ENCODE results near the gene HDAC4. TPM values are rescaled to one million over a fixed set of nuclear protein-coding genes. Genes with fewer than 3 reads are reported as not detected.

The HDAC4 gene
- polyA plus RNA-seq, 3 donors = 11.8 to 13.0 (median 12.9) TPM

DNA sequence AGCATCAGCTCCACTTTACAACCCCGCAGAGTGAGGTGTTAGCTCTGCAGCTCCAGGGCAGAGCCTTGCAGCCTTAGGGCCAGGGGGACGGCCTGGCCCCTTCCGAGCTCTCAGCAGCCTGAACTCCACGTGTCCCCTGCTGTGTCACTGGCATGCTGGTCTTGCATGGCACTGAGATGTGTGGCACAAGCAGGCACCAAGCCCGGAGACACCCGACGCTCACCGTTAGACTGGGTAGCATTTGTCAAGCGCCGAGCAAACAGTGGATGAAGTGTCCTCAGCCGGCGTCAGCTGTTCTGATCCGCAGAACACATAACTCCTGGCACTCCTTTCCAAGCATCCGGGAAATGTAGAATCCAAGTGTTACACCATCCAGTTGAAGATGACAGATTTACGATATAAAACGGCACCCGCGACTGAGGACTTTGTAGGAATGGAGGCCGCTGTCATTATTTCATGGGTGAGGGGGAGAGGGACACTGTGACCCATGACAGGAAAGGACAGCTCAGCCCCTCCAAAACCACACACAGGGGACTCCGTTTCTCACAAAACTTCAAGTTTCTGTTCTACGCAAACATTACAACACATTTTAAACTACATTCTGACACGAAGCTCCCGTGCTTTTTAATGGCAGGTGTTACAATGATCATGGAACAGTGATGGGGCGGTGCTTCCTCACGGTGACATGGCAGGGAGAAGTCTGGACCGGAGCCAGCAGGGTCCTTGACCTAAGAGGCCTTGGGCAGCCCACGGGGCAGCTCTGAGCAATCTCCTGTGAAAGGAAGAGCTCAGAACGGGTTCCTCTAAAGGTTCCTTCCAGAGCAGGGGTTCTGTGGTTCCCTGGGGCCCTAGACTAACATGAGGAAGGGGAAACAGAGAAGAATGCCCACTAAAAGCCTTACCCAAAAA, 89.4 kb downstream of the HDAC4 start:
- DNase-seq (ENCODE audit: low read depth in 3 of 3, low spot score in 2 of 3) = no peak

DNA sequence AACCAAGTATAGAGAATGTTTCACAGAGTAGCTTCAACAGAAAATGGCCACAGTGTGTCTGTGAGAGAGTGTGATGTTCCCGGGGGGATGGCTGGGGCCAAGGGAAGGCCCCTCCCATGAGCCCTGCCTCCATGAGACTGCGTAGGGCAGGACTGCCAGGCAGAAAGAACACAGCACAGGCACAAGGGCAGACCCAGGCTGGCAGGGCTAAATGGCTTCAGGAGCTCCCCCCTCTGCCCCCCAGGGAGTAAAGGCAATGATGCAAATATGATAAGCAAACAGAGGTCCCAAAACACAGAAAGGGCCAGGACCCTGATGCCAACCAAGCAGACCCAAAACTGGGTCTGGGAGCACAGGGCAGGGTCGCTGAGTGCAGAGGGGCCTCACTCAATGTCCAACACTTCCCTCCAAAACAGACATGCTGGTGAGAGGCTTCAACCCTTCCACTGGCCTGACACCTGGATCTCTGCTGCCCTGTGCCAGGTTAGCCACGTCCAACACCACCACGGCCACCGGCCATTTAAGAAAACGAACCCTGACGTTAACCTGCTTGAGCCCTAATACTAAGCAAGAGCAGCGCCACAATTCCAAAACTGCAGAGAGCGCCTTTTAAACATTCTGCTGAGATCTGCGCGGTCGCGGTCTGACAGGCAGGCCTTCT, 90.3 kb downstream of the HDAC4 start:
- DNase-seq (ENCODE audit: low read depth in 3 of 3, low spot score in 2 of 3) = no peak

DNA sequence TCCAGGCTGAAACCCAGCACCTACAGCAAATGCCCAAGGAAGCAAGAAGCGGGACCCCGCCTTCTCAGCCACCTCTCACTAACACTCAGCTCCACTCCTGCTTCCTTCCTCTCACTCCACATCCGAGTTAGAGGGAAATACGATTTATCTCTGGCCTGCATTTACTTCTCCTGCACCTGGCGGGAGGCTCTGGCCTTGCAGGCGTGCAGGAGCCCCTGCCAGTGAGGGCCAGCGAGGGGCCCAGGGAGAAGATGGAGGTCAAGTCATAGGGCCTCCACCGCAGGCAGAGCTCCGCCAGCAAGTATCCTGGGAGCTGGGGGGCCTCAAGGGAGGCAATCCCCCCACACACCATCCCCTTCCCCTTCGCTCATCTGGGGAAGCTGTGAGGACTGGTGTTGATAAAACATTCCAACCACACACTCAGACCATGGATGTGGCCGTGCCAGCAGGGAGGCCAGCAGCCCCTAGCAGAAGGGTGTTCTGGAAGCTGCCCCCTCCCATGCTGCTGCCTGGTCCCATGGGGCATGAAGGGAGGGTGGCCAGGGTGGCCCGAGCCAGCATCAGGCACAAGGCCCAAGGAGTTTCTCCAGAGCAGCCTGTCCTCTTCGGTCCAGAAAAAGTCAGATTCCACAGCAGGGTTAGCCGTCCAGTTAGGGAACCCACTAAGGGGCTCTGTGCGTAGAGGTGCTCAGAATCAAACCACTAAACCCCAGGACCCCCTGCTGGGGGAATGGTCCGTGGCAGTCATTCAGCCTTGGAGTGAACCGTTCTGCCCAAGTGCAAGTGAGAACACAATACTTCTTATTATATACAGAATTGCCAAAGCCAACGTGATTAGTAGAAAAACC, 91.2 kb downstream of the HDAC4 start:
- DNase-seq (ENCODE audit: low read depth in 3 of 3, low spot score in 2 of 3) = no peak

DNA sequence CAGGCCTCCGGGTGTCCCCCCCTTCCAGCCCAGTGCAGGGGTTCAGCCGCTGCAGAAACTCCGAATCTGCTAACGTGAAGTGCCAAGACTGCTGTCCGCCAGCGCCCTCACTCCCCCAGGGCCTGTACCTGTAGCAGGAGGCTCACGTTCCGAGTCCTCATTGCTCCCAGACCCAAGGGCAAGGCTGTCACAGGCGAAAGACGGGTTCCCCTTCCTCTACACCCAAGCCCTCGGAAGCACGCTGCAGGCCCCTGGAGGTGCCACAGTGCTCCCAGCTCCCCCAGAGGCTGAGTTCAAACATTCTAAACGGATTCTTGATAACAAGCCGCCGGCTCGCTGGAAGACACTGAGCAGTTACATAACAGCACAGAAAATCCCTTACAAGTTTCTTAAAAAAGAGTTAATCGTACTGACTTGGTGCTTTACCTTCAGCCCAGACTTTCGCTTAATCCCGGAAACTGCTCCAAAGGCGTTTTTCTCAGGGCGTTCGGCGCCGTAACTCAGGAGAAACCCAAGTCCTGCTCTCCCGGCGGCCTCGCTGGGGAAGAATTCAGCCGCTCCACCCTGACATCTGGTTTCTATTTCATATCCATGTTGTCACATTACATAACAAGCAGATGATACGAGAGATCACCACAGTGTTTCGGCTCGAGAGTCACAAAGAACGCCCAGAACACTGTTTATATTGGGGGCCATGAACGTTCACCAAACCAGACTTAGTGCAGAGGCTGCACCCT, 92.0 kb downstream of the HDAC4 start:
- DNase-seq (ENCODE audit: low read depth in 3 of 3, low spot score in 2 of 3) = no peak

DNA sequence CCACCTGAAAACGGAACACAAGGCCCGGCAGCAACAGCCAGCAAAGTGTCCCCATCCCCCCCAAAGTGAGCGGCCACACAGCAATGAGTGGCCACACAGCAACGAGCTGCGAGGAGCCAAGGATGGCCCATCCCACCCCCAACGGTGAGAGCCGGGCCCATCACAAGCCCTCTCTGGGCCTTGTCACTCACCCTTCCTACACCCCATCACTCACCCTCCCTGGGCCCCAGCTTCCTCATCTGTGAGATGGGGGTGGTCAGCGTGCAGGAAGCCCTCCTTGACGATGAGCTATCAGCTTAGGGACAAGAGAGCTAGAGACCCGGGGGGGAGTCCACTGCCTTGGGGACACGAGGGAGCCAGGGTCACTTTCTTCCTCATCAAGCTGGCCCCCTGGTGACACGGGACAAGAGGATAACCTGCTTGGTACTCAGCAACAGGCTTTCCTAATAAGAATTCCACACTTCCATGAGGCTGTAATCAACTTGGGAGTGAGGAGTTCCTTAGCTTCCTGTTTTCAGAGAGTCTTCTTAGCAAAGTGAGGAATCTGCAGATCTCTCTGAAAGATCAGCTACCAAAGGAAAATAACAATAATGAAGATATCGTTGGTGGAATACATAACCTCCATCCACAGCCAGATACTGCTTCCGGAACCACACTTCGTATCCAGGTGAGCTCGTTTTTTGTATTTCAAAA, 92.8 kb downstream of the HDAC4 start:
- DNase-seq (ENCODE audit: low read depth in 3 of 3, low spot score in 2 of 3) = no peak

DNA sequence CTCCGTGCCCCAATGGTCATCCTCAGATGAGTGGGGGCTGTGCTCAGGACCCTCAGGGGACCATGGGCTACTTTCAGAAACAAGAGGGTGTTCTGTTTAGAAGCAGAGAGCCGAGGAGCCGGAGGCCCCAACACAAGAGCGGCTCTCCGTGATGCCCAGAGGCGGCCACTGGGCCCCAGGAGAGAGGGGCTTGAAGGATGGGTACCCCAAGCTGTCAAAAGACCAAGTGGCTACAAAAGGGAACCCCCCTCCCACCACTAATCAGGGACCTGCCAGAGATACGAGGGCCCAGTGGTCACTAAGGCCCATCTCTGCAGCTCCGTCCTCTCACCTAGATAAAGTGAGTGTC, 93.6 kb downstream of the HDAC4 start:
- DNase-seq (ENCODE audit: low read depth in 3 of 3, low spot score in 2 of 3) = no peak

DNA sequence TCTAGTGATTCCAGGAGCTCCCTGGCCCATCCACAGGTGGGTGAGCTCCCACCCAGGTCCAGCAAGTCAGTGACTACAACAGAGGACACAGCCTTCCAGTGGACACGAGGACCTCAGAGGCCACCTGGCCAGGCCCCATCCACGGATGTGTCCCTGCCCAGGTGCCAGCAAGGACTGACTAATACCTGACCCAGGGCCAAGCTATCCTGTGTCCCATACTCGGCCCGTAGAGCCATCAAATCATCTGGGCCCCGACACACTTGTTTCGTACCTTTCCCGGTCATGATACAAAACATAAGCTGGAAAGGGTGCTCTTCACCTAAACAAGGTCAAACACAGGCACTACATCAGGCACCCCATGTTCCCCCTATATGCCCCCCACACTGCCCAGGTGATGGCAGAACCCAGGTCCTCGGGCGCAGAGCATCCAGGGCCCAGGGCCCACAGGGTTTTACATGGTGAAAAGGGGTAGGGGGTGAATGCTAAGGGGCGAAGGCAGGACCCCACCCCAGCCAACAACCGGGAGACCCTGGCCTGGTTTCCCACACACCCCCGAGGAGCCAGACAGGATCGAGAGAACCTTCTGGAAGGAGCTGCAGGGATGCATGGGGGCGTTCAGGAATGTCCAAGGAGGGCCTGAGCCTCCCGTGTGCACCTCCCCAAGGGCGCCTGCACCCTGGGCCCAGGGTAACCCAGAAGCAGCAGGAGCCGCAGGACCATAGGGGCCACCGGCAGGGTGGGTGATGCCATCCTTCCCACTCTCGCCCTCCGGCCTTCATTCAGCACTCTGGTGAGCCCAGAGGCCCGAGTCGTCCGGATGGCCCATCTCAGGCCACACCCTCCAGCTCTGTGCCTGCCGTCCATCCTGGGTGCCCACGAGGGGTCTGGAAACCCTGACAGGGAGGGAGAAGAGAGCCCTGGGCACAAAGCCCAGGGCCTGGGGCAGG, 94.3 kb downstream of the HDAC4 start:
- DNase-seq (ENCODE audit: low read depth in 3 of 3, low spot score in 2 of 3) = no peak

DNA sequence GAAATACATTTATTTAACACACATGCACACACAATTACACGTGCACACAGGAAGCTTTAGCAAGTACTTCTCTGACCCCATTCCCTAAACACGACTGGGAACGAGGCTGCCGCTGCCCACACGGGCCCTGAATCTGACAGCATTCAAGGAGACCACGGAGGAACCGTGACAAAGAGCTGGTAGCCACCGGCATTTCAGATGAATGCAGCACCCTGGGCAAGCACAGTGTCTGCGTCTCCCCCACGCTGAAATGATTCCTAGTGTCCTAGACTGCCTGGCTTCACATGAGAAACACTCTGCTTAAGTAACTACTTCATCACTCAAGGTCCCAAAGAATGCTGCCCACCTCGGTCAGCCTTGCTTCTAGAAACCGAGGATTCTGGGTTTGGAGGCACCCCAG, 95.0 kb downstream of the HDAC4 start:
- no peak for DNase-seq (ENCODE audit: low read depth in 3 of 3, low spot score in 2 of 3)

GRCh38 chr2:239305222-239305575, 95.6 kb downstream of the HDAC4 start:
- DNase-seq (ENCODE audit: low read depth in 3 of 3, low spot score in 2 of 3) = no peak

DNA sequence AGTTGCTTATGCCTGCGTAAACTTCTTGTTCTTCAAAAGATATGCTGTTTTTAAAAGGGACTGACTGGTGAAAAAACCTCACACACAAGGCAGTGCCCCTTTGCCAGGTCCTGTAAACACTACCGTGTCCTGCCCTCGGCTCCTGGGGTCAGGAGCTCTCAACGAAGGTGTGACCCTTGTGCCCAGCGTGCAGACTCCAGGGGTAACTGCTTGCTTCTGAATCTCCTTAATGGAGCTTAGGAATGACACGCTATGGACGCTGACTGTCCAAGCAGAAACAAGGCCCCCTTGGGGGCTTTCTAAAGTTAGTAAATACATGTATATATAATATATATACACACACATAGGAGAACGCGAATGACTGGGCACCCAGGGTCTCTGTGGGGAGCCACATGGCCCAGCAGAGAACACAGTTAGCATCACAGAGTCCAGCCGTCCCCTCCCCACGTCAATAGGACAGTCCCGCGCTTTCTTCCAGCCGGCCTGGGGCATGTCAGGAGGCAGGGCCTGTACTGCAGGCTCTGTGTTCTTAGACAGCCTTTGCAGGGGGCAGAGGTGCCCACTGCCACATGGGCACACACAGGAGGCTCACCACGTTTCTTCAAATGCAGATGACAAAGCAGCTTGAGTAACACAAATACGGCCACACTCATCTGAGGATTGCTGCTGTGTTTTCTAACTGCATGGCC, 96.1 kb downstream of the HDAC4 start:
- no peak for DNase-seq (ENCODE audit: low read depth in 3 of 3, low spot score in 2 of 3)

- DNase-seq (ENCODE audit: low read depth in 3 of 3, low spot score in 2 of 3) = no peak
These were observed 96.9 kb downstream of the HDAC4 start for GRCh38 chr2:239303711-239304532.

DNA sequence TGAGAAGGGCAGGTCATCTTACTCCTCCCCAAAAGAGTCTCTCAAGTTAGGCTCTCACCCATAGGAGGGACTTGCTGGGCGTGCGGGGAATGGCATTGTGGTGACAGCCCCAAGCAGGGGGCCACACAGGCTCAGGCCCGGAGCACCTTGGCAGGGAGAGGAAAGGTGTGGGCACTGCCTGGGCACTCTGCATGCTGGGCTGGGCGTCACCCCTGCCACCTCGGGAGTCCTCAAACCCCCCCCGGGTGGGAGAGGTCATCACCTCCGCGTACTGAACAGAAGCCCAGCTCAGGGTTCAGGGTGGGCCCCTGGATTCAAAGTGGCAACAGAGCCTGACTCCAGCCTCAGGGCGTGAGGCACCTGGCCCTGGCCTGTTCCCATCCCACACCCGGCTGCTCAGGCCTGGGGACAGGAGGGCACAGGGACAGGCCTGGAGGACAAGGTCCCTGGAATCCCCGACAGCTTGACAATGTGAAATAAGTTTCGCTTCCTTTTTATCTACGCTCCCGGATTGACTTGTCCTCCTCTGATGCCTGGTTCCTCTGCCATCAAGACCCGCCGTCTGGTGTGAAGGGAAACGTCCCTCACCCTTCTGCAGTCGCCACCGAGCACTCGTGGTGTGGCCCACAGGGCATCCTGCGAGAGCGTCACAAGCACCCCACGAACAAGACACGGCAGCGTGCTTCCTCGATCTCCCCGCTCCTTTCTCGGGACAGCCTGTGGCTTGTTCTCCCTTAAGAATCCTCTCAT, 97.8 kb downstream of the HDAC4 start:
- DNase-seq (ENCODE audit: low read depth in 3 of 3, low spot score in 2 of 3) = no peak

GRCh38 chr2:239302083-239302807, 98.6 kb downstream of the HDAC4 start:
- DNase-seq (ENCODE audit: low read depth in 3 of 3, low spot score in 2 of 3) = no peak

DNA sequence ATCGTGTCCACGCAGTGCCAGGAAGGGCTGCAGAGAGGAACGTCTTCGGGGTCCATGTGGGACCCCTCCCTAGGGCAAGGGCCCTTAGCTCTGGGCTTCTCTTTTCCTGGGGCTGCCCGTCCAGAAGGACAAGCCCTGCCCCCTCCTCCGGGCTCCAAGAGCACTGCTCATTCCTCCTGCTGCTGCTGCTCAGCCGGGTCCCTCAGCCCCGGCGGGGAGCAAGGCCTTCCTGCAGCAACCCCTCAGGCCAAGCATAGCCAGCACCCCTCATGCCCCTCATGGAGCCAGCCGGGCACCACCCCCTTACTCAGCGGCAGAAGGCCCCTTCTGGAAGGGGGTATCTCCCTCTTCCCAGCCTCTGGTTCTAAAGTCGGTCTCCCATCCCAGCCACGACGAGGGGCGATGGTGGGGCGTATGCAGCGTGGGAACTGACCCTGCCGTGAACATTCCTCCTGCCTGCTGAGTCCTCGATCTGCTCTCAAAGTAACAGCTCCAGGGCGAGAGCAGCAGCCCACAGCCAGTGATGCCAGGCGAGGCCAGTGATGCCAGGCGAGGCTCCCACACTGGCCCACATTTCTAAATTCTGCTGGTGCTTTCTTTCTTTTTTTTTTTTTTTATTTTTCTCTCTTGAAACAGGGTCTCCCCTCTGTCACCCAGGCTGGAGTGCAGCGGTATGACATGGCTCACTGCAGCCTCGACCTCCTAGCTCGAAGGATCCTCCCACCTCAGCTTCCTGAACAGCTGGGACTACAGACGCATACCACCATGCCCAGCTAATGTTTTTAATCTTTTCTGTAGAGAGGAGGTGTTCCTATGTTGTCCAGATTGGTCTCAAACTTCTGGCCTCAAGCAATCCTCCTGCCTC, 99.7 kb downstream of the HDAC4 start:
- no peak for DNase-seq (ENCODE audit: low read depth in 3 of 3, low spot score in 2 of 3)

- no peak for DNase-seq (ENCODE audit: low read depth in 3 of 3, low spot score in 2 of 3)
These were observed 100.6 kb downstream of the HDAC4 start for GRCh38 chr2:239300242-239300641.
